IPS DF 6.9 (cell line): ENCODE data around the gene DEPDC7.

ENCODE experiments used
- DNase-seq: peaks from one replicate; pipeline ENCODE4 v3.0.0-alpha.2; 2013; ENCODE audit warnings: low read depth, low spot score
- H3K27ac ChIP-seq: one replicate; pipeline ENCODE4 v1.5.1; 2013; ENCODE audit warnings: low read length, control low read depth
- H3K27me3 ChIP-seq: 2 replicates; pipeline ENCODE4 v1.6.1; 2013; ENCODE audit warnings: mild to moderate bottlenecking, low read length; ENCODE audit not compliant: control insufficient read depth, insufficient read depth
- H3K36me3 ChIP-seq: 2 replicates; pipeline ENCODE4 v1.6.1; 2013; ENCODE audit warnings: low read length; ENCODE audit not compliant: control insufficient read depth, insufficient read depth
- H3K4me1 ChIP-seq: 2 replicates; pipeline ENCODE4 v1.6.1; 2013; ENCODE audit warnings: low read length; ENCODE audit not compliant: control insufficient read depth, insufficient read depth
- H3K4me3 ChIP-seq: 2 replicates; pipeline ENCODE4 v1.5.1; 2013; ENCODE audit warnings: mild to moderate bottlenecking, low read length
- H3K9me3 ChIP-seq: 2 replicates; pipeline ENCODE4 v1.6.1; 2013; ENCODE audit warnings: low read length, inconsistent platforms; ENCODE audit not compliant: control insufficient read depth, insufficient read depth
- whole genome bisulfite sequencing: extraction: QIAGEN DNeasy Blood & Tissue Kit; methylation state at CpG from one replicate; pipeline ENCODE4 v1.1.7; 2013; ENCODE audit warnings: mixed read lengths, missing lambda C conversion rate; ENCODE audit not compliant: insufficient read length, insufficient coverage; 5-methylcytosine and 5-hydroxymethylcytosine counted together

The DEPDC7 gene

GRCh38 chr11:33000181-33000580 is 15.5 kb upstream of the DEPDC7 start:
- H3K36me3 ChIP-seq = no peaks in the 10 kb centered on the region
- H3K9me3 ChIP-seq = no peaks in the 10 kb centered on the region
- H3K27me3 ChIP-seq = no peaks in the 10 kb centered on the region
- DNase-seq = no peak
- H3K27ac ChIP-seq = no peak overlapping the region
- no peak overlapping the region for H3K4me3 ChIP-seq
- H3K4me1 ChIP-seq = no peaks in the 10 kb centered on the region

- Histone ChIP-seq H3K4me3 (no peak overlapping the region), H3K27me3 (no peaks in the 10 kb centered on the region), H3K27ac (no peak overlapping the region), H3K36me3 (no peaks in the 10 kb centered on the region), H3K9me3 (no peaks in the 10 kb centered on the region), H3K4me1 (no peaks in the 10 kb centered on the region)
- no CpG with 5 or more reads among the region's 6 CpGs for WGBS
- DNase-seq = no peak
Observed at GRCh38 chr11:33001281-33001680, 14.4 kb upstream of the DEPDC7 start.

GRCh38 chr11:33001751-33002542 is 13.7 kb upstream of the DEPDC7 start:
- Histone ChIP-seq H3K27me3 (no peaks in the 10 kb centered on the region), H3K27ac (no peak overlapping the region), H3K9me3 (no peaks in the 10 kb centered on the region), H3K36me3 (no peaks in the 10 kb centered on the region), H3K4me1 (no peaks in the 10 kb centered on the region), H3K4me3 (no peak overlapping the region)
- WGBS = no CpG with 5 or more reads among the region's 8 CpGs
- no peak for DNase-seq

GRCh38 chr11:33005175-33005574 is 10.5 kb upstream of the DEPDC7 start:
- no peak for DNase-seq
- Histone ChIP-seq H3K4me1 (no peaks in the 10 kb centered on the region), H3K27me3 (no peaks in the 10 kb centered on the region), H3K4me3 (no peak overlapping the region), H3K36me3 (no peaks in the 10 kb centered on the region), H3K27ac (no peak overlapping the region), H3K9me3 (no peaks in the 10 kb centered on the region)
- no CpG with 5 or more reads among the region's 2 CpGs for WGBS

GRCh38 chr11:33006010-33006409 is 9.7 kb upstream of the DEPDC7 start:
- Histone ChIP-seq H3K4me3 (no peak overlapping the region), H3K27me3 (no peaks in the 10 kb centered on the region), H3K4me1 (no peaks in the 10 kb centered on the region), H3K36me3 (no peaks in the 10 kb centered on the region), H3K9me3 (no peaks in the 10 kb centered on the region), H3K27ac (no peak overlapping the region)
- DNase-seq = no peak

GRCh38 chr11:33013755-33014154 is 1.9 kb upstream of the DEPDC7 start:
- no peak for DNase-seq
- Histone ChIP-seq H3K27ac (no peak overlapping the region), H3K4me3 (no peak overlapping the region), H3K36me3 (no peaks in the 10 kb centered on the region), H3K9me3 (no peaks in the 10 kb centered on the region), H3K4me1 (no peaks in the 10 kb centered on the region), H3K27me3 (no peaks in the 10 kb centered on the region)
- no CpG with 5 or more reads among the region's 1 CpG for WGBS

- no peak for DNase-seq
- Histone ChIP-seq H3K36me3 (no peaks in the 10 kb centered on the region), H3K4me3 (no peak overlapping the region), H3K9me3 (no peaks in the 10 kb centered on the region), H3K27ac (no peak overlapping the region), H3K4me1 (no peaks in the 10 kb centered on the region), H3K27me3 (no peaks in the 10 kb centered on the region)
- no CpG with 5 or more reads among the region's 4 CpGs for WGBS
Observed at GRCh38 chr11:33016654-33017053, 976 bp downstream of the DEPDC7 start.

GRCh38 chr11:33017478-33017877 is 1.8 kb downstream of the DEPDC7 start:
- Histone ChIP-seq H3K27ac (no peak overlapping the region), H3K36me3 (no peaks in the 10 kb centered on the region), H3K9me3 (no peaks in the 10 kb centered on the region), H3K27me3 (no peaks in the 10 kb centered on the region), H3K4me3 (no peak overlapping the region), H3K4me1 (no peaks in the 10 kb centered on the region)
- WGBS = no CpG with 5 or more reads among the region's 9 CpGs
- DNase-seq = no peak

GRCh38 chr11:33017965-33018364 is 2.3 kb downstream of the DEPDC7 start:
- no peaks in the 10 kb centered on the region for H3K9me3 ChIP-seq
- no peaks in the 10 kb centered on the region for H3K27me3 ChIP-seq
- no peak for DNase-seq
- H3K36me3 ChIP-seq = no peaks in the 10 kb centered on the region
- H3K4me3 ChIP-seq = no peak overlapping the region
- no peak overlapping the region for H3K27ac ChIP-seq
- no CpG with 5 or more reads among the region's 3 CpGs for WGBS
- no peaks in the 10 kb centered on the region for H3K4me1 ChIP-seq

- no peak for DNase-seq
- Histone ChIP-seq H3K27ac (no peak overlapping the region), H3K4me3 (no peak overlapping the region), H3K9me3 (no peaks in the 10 kb centered on the region), H3K36me3 (no peaks in the 10 kb centered on the region), H3K4me1 (no peaks in the 10 kb centered on the region), H3K27me3 (no peaks in the 10 kb centered on the region)
- WGBS = no CpG with 5 or more reads among the region's 6 CpGs
Observed at GRCh38 chr11:33018840-33019239, 3.2 kb downstream of the DEPDC7 start.

GRCh38 chr11:33021501-33021900 is 5.8 kb downstream of the DEPDC7 start:
- H3K27me3 ChIP-seq = no peaks in the 10 kb centered on the region
- H3K36me3 ChIP-seq = no peaks in the 10 kb centered on the region
- no peak overlapping the region for H3K27ac ChIP-seq
- no CpG with 5 or more reads among the region's 1 CpG for WGBS
- no peaks in the 10 kb centered on the region for H3K9me3 ChIP-seq
- H3K4me3 ChIP-seq = no peak overlapping the region
- DNase-seq = no peak
- H3K4me1 ChIP-seq = no peaks in the 10 kb centered on the region
